GM19193 (cell line): Measurements from ENCODE around the gene SOS2.
A peak's percentile ranks its signal among the peaks of the same experiment; 100 is the strongest.

Experiments
- POLR2A ChIP-seq: IDR thresholded peaks from 4 replicates; pipeline ENCODE4 v1.6.1; 2011; ENCODE audit not compliant: insufficient read depth, insufficient read length; ENCODE audit errors: extremely low read depth

Gene SOS2

GRCh38 chr14:50086321-50086711 is 145.1 kb downstream of the SOS2 start:
- no peak for TF ChIP-seq POLR2A

- peak; percentile 51 for TF ChIP-seq POLR2A
These were observed 145.6 kb downstream of the SOS2 start for GRCh38 chr14:50085570-50086320.

GRCh38 chr14:50084666-50085065 is 146.7 kb downstream of the SOS2 start:
- TF ChIP-seq POLR2A = no peak

- TF ChIP-seq POLR2A = peak; percentile 60
These were observed 147.7 kb downstream of the SOS2 start for GRCh38 chr14:50083467-50084337.

- no peak for TF ChIP-seq POLR2A
These were observed 148.5 kb downstream of the SOS2 start for GRCh38 chr14:50082784-50083466.

GRCh38 chr14:50082308-50082742 is 149.1 kb downstream of the SOS2 start:
- TF ChIP-seq POLR2A = peak; percentile 11

- TF ChIP-seq POLR2A = no peak
These were observed 159.0 kb downstream of the SOS2 start for GRCh38 chr14:50072395-50072794.

- TF ChIP-seq POLR2A = no peak
These were observed 160.4 kb downstream of the SOS2 start for GRCh38 chr14:50070840-50071548.

GRCh38 chr14:50070230-50070629 is 161.1 kb downstream of the SOS2 start:
- no peak for TF ChIP-seq POLR2A

GRCh38 chr14:50069325-50069724 is 162.1 kb downstream of the SOS2 start:
- TF ChIP-seq POLR2A = no peak

- no peak for TF ChIP-seq POLR2A
These were observed 162.9 kb downstream of the SOS2 start for GRCh38 chr14:50068496-50068895.

GRCh38 chr14:50067723-50068495 is 163.5 kb downstream of the SOS2 start:
- no peak for TF ChIP-seq POLR2A
